GM10248 (cell line): ENCODE results near the gene CD2AP.

ENCODE experiments used
- CTCF ChIA-PET: fragments of 300-600 bp; sonication (Branson Sonifier 250); formaldehyde crosslinking; extraction: SDS; loops from one replicate; lab custom pipeline; 2021; ENCODE audit warnings: antibody characterized with exemption; lab: Yijun Ruan, JAX
- POLR2A ChIA-PET: fragments of 350-650 bp; sonication (Branson Sonifier 250); formaldehyde crosslinking; extraction: SDS; loops from one replicate; lab custom pipeline; 2020; ENCODE audit warnings: antibody characterized with exemption; lab: Yijun Ruan, JAX
- DNase-seq: peaks from one replicate; pipeline ENCODE4 v3.0.0; 2012; ENCODE audit errors: extremely low spot score
- TF ChIP-seq, protein P1 (sequence below): IDR thresholded peaks from 2 replicates; pipeline ENCODE4 v1.5.1; 2012; ENCODE audit warnings: mild to moderate bottlenecking, low read depth; ENCODE audit errors: extremely low read depth, missing control alignments, control extremely low read depth

Gene CD2AP

GRCh38 chr6:47457370-47457769, 20.2 kb upstream of the CD2AP start:
- TF ChIP-seq, protein P1, sequence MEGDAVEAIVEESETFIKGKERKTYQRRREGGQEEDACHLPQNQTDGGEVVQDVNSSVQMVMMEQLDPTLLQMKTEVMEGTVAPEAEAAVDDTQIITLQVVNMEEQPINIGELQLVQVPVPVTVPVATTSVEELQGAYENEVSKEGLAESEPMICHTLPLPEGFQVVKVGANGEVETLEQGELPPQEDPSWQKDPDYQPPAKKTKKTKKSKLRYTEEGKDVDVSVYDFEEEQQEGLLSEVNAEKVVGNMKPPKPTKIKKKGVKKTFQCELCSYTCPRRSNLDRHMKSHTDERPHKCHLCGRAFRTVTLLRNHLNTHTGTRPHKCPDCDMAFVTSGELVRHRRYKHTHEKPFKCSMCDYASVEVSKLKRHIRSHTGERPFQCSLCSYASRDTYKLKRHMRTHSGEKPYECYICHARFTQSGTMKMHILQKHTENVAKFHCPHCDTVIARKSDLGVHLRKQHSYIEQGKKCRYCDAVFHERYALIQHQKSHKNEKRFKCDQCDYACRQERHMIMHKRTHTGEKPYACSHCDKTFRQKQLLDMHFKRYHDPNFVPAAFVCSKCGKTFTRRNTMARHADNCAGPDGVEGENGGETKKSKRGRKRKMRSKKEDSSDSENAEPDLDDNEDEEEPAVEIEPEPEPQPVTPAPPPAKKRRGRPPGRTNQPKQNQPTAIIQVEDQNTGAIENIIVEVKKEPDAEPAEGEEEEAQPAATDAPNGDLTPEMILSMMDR: no peak
- POLR2A ChIA-PET: no interaction called here
- CTCF ChIA-PET: no interaction called here
- no peak for DNase-seq

DNA sequence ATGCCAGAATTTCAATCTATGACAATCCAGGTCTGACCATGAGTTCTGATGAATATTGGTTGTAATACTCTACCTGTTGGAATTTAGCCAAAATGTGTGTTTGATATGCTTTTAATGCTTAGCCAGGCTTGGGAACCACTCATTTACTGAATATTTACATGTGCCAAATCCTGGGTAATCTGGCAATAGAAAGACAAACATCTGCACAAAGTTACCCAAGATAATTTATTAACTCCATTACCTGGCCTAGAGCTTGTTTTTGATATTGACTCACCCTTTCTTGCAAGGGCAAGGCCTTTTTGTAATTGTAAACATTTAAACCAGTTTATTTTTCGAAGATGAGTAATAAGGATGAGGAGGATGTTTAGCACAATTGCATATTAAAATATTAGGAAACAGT, 13.5 kb upstream of the CD2AP start:
- no peak for DNase-seq
- ChIA-PET CTCF (no interaction called here), POLR2A (no interaction called here)
- TF ChIP-seq, protein P1: no peak

DNA sequence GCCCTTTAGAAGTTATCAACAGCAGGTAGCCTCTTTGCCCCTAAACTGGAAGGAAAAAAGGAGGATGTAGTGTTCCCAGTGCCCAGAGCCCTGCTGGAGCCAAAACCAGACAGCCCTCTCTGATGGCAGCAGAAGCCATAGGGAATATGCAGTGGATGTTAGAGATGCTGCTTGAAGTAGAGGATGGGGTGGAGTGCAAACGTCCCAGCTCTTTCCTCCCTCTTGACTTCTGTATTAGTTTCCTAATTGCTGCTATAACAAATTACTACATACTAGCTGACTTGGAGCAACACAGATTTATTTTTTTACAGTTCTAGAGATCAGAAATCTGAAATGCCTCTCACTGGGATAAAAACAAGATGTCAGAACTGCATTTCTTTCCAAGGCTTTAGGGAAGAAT, 12.5 kb upstream of the CD2AP start:
- TF ChIP-seq, protein P1: no peak
- ChIA-PET POLR2A (no interaction called here), CTCF (interaction anchor here (1.2 kb wide), 1 partner anchor 13 kb away, joined by 4 read pairs; no protein-coding TSS in a partner anchor)
- DNase-seq: no peak

DNA sequence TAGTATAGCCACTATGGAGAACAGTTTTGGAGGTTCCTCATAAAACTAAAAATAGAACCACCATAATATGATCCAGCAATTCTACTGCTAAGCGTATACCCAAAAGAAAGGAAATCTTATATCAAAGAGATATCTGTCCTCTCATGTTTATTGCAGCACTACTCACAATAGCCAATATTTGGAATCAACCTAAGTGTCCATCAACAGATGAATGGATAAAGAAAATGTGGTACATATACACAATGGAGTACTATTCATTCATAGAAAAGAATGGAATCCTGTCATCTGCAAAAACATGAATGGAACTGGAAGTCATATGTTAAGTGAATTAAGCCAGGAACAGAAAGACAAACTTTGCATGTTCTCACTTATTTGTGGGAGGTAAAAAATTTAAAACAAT, 5.7 kb upstream of the CD2AP start:
- ChIA-PET CTCF (no interaction called here), POLR2A (no interaction called here)
- DNase-seq: no peak
- TF ChIP-seq, protein P1: no peak

GRCh38 chr6:47473791-47474346, 3.7 kb upstream of the CD2AP start:
- POLR2A ChIA-PET: no interaction called here
- CTCF ChIA-PET: interaction anchor here (1.5 kb wide), 1 partner anchor 14 kb away, joined by 3 read pairs; no protein-coding TSS in a partner anchor
- TF ChIP-seq, protein P1: no peak
- no peak for DNase-seq

GRCh38 chr6:47475319-47475816, 2.2 kb upstream of the CD2AP start:
- ChIA-PET POLR2A (no interaction called here), CTCF (no interaction called here)
- no peak for DNase-seq
- TF ChIP-seq, protein P1: no peak
